HG03159 (cell line): Measurements from ENCODE around the gene ZNF740.

Experiments used
- ATAC-seq: cut with Tn5 transposase; IDR thresholded peaks from one replicate; pipeline ENCODE4 v1.9.1; 2021; ENCODE audit warnings: mild to moderate bottlenecking, moderate library complexity; ENCODE audit not compliant: unreplicated experiment

ZNF740 gene

GRCh38 chr12:53241623-53242412 is 61.3 kb downstream of the ZNF740 start:
- no peak for ATAC-seq

- no peak for ATAC-seq
These were observed 63.8 kb downstream of the ZNF740 start for GRCh38 chr12:53244337-53244736.
